Activated gamma-delta T cell treated with anti-CD3 and anti-CD28 coated beads, Interleukin-2, amount 50 U/mL, for 16 hours (primary cell): ENCODE results near the gene GFRA4.

Experiments used
- DNase-seq: peaks from one replicate; pipeline ENCODE4 v3.0.0-alpha.2; 2020; ENCODE audit warnings: low read depth

GFRA4 gene

GRCh38 chr20:3693376-3693775 is 30.2 kb upstream of the GFRA4 start:
- DNase-seq = no peak

- no peak for DNase-seq
Observed at GRCh38 chr20:3692706-3693294, 29.6 kb upstream of the GFRA4 start.

- no peak for DNase-seq
Observed at GRCh38 chr20:3691897-3692296, 28.7 kb upstream of the GFRA4 start.

- no peak for DNase-seq
Observed at GRCh38 chr20:3691306-3691705, 28.1 kb upstream of the GFRA4 start.

- DNase-seq = no peak
Observed at GRCh38 chr20:3690413-3690812, 27.2 kb upstream of the GFRA4 start.

GRCh38 chr20:3689978-3690377 is 26.8 kb upstream of the GFRA4 start:
- no peak for DNase-seq

GRCh38 chr20:3687655-3688054 is 24.5 kb upstream of the GFRA4 start:
- DNase-seq = no peak

- DNase-seq = no peak
Observed at GRCh38 chr20:3686867-3687321, 23.7 kb upstream of the GFRA4 start.

GRCh38 chr20:3686421-3686820 is 23.2 kb upstream of the GFRA4 start:
- DNase-seq = no peak

- DNase-seq = no peak
Observed at GRCh38 chr20:3685341-3685740, 22.1 kb upstream of the GFRA4 start.

GRCh38 chr20:3681931-3682781 is 19.0 kb upstream of the GFRA4 start, which contains the start of gene ADAM33:
Gene ADAM33, minus strand, starts transcription at chr20:3682010. Its CDS starts 6 bp downstream, at chr20:3682004.
- no peak for DNase-seq

- no peak for DNase-seq
Observed at GRCh38 chr20:3681352-3681930, 18.2 kb upstream of the GFRA4 start.

GRCh38 chr20:3680701-3681351 is 17.6 kb upstream of the GFRA4 start:
- DNase-seq = no peak

GRCh38 chr20:3679749-3680700 is 16.8 kb upstream of the GFRA4 start:
- no peak for DNase-seq

- DNase-seq = no peak
Observed at GRCh38 chr20:3678856-3679720, 15.9 kb upstream of the GFRA4 start.

- DNase-seq = no peak
Observed at GRCh38 chr20:3678198-3678597, 15.0 kb upstream of the GFRA4 start.

GRCh38 chr20:3677733-3678132 is 14.5 kb upstream of the GFRA4 start:
- DNase-seq = no peak

GRCh38 chr20:3674995-3675900 is 12.0 kb upstream of the GFRA4 start:
- no peak for DNase-seq

- no peak for DNase-seq
Observed at GRCh38 chr20:3674447-3674846, 11.2 kb upstream of the GFRA4 start.
